PFSK-1 (cell line): ENCODE results near the gene FGD3.

Source experiments
- POLR2AphosphoS5 ChIP-seq: IDR thresholded peaks from 2 replicates; pipeline ENCODE4 v1.6.1; 2012; ENCODE audit warnings: low read depth, mild to moderate bottlenecking, control low read depth, low read length, moderate library complexity
- SIN3A ChIP-seq: IDR thresholded peaks from 2 replicates; pipeline ENCODE4 v1.6.1; 2012; ENCODE audit warnings: mild to moderate bottlenecking, low read length, moderate library complexity, borderline replicate concordance; ENCODE audit not compliant: insufficient read depth

- no peak for TF ChIP-seq POLR2AphosphoS5
- no peak for TF ChIP-seq SIN3A
These were observed 74.7 kb downstream of the FGD3 start for GRCh38 chr9:93022066-93022465.
